Neural progenitor cell (in vitro differentiated cells): ENCODE data around the gene NCKAP5.

Experiments
- EZH2 ChIP-seq: fragments of 200-600 bp; sonication (generic); IDR thresholded peaks from 2 replicates; pipeline ENCODE4 v1.6.1; 2017; ENCODE audit warnings: antibody characterized with exemption, mild to moderate bottlenecking, moderate library complexity
- EZH2phosphoT487 ChIP-seq: fragments of 200-600 bp; sonication (generic); IDR thresholded peaks from 2 replicates; pipeline ENCODE4 v1.6.1; 2017; ENCODE audit warnings: antibody characterized with exemption
- TF ChIP-seq, protein P1 (sequence below): fragments of 200-600 bp; sonication (generic); IDR thresholded peaks from 2 replicates; pipeline ENCODE4 v1.5.1; 2017; ENCODE audit warnings: antibody characterized with exemption, mild to moderate bottlenecking

DNA sequence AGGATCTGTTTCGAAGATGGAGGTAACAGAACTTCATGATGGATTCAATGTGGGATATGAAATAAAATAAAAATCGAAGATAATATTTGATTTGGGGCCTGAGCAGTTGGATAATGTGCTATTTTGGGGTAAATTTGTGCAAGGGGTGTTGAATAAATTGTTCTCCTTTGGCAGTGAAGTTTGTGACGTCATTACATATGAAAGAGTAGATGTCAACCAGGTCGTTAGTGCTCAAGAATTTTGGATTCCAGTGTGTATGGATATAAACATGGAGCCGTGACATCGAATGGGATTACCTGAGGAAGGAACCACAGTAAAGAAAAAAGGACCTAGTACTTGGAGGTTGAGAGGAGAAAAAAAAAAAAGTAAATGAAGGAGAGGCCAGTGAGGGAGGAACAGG lies 253.0 kb downstream of the NCKAP5 start:
- TF ChIP-seq, protein P1, sequence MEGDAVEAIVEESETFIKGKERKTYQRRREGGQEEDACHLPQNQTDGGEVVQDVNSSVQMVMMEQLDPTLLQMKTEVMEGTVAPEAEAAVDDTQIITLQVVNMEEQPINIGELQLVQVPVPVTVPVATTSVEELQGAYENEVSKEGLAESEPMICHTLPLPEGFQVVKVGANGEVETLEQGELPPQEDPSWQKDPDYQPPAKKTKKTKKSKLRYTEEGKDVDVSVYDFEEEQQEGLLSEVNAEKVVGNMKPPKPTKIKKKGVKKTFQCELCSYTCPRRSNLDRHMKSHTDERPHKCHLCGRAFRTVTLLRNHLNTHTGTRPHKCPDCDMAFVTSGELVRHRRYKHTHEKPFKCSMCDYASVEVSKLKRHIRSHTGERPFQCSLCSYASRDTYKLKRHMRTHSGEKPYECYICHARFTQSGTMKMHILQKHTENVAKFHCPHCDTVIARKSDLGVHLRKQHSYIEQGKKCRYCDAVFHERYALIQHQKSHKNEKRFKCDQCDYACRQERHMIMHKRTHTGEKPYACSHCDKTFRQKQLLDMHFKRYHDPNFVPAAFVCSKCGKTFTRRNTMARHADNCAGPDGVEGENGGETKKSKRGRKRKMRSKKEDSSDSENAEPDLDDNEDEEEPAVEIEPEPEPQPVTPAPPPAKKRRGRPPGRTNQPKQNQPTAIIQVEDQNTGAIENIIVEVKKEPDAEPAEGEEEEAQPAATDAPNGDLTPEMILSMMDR, result no peak
- no peak for TF ChIP-seq EZH2phosphoT487
- TF ChIP-seq EZH2, result no peak
